ENCODE results near the gene CARS2.
"Not testable (repeated sequence)": the region's sequence is repeated elsewhere in the genome, so short reads cannot be mapped to it uniquely, and the experiment has no call there.

CARS2 gene

DNA sequence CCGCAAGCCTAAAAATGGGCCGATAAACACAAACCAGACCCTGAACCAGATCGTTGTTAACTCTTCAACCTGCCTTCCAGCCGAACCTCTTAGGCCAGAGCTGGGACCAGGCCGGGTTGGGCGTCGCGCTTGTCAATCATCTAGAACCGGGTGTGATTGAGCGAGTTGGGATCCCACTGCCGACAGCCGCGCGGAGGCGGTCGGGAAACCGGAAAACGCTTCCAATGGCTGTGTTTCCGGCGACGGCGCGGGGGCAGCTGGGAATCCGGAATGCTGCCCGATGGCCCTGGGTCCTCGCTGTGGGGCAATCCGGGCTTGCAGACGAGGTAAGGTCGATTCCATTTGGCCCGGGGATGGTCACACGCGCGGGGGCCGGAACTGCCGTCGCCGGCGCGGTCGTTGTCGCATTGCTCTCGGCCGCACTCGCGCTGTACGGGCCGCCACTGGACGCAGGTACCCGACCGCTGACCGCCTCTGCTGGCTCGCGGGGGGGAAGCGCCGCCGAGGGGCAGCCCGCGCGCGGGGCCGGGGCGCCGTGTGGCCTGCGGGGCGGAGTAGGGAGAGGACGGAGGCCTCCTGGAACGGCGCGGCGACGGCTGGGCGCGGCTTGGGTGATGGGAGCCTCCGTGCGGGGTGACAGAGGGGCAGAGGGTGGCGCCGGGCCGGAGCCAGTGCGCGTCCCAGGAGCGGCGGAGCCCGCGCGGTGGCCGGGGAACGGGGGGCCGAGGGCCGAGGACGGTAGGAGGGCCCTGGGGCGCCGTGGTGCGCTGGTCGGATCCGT lies 90.4 kb downstream of the CARS2 start, which contains the start of gene NAXD:
Gene NAXD (plus strand): TSS at position 224 of the 781 bp plus-strand sequence. CDS start 57 bp downstream, at position 281.
- DNase-seq: peak; percentile 58

DNA sequence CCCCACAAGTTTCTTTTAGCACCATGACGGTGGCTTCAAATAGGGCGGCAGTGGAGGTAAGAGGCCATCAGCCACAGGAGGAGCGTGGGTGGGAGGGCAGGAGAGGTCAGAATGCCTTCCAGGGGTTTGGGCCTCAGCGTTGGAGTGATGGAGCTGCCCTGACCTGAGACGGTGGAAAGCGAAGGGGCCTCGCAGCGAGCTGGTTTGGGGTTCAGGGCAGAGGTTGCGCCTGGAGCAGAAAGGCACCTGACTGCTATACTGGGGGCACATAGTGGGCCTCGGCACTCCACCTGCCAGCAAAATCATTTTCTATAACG lies 91.0 kb downstream of the CARS2 start:
- DNase-seq: no peak

DNA sequence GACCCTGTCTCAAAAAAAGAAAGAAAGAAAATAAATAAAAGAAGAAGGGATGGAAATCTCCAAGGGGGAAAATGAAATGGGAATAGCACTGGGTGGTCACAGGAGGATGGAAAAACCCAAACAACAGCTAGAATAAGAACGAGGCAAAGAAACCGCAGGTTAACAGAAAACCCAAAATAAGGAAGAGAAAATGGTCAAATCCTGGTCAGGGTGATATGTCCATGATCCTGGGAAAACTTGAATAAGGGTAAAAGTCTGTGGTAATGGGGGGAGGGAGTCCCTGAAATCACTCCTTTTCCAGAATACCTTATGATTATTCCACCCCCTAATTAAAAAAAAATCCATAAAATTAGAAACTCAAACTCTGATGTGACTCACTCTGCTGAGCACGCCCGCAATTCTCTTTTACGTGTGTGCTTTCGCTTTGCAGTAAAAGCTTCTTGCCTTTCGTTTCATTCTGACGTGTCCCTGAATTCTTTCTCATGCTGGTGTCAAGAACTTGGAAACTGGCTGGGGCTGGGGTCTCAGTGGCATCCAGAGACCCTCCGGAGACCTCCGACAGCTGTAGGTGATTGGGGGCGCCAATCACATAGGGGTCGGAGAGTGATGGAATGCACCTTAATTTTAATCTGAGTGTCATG lies 94.8 kb downstream of the CARS2 start:
- no peak for DNase-seq

DNA sequence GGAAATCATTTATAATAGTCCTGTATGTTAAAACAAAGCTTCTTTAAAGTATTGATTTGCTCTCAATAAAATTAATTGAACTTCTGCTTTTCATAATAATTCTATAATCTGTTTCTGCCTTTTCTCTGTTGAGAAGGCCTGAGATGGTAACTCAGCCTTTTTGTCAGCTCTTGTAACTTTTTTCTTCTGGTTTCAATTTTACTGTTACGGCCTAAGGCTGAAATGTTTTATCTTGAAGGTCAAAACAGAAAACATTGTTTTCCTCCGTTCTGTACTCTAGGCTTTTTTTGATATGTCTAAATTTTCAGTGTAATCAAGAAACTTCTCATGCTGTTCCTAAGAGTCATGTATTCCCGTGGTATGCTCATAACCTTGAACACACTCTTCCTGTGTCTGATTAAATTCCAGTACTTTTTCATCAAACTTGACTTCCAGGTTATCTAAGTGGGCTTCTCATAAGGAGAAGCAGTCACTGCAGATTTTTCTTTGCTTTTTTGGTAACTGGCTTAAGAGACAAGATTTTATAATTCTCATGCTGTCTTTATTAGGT lies 98.2 kb downstream of the CARS2 start:
- no peak for DNase-seq

DNA sequence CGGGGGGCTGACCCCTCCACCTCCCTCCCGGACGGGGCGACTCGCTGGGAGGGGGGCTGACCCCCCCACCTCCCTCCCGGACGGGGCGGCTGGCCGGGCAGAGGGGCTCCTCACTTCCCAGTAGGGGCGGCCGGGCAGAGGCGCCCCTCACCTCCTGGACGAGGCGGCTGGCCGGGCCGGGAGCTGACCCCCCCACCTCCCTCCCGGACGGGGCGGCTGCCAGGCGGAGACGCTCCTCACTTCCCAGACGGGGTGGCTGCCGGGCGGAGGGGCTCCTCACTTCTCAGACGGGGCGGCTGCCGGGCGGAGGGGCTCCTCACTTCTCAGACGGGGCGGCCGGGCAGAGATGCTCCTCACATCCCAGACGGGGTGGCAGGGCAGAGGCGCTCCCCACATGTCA lies 99.6 kb downstream of the CARS2 start:
- DNase-seq: not testable (repeated sequence)

DNA sequence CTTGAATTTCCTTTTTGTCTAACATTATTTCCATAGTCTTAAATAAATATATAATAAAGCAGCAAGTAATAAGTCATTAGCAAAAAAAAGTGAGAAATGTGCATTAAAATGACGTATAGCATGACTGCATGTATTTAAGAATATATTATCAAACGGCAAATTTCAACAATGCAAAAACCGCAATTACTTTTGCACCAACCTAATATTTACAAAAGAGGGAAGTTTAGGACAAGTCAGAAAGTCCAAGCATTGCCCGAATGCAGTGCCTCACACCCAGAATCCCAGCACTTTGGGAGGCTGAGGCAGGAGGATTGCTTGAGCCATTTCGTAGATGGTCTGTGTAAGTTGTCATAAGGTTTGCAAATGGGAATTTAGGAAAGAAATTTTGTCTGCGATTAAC lies 100.8 kb downstream of the CARS2 start:
- DNase-seq: no peak

DNA sequence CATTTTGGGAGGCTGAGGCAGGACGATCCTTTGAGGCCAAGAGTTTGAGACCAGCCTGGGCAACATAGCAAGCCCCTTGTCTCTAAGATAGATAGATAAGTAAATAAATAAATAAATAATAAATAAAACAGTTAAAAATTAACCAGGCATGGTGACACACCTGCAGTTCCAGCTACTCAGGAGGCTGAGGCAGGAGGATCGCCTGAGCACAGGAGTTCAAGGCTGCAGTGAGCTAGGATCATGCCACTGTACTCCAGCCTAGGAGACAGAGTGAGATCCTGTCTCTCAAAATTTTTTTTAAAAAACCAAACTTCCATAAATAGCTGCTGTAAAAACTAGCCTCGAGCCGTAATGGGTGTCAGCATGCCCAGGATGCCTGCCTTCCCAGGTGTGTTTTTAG lies 104.9 kb downstream of the CARS2 start:
- DNase-seq: no peak

DNA sequence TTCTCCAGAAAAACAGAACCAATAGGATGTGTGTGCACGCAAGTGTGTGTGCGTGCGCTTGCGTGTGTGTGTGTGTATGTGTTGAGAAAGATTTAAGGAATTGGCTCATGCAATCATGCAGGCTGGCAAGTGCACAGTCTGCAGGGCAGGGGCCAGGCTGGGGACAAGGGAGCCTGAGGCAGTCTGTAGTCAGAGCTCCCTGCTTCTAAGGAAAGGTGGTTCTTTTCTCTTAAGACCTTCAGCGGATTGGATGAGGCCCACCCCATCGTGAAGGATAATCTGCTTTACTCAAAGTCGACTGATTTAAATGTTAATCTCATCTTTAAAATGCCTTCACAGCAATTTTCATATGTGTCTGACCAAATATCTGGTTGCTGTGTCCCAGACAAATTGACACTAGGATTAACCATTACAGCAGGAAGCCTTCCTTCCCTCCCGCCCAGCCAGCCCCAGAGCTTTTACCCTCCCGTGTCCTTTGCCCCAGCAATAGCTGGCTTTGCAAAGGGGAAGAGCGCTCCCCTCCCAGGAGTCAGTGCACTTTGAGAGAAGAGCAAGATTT lies 105.6 kb downstream of the CARS2 start:
- DNase-seq: no peak

DNA sequence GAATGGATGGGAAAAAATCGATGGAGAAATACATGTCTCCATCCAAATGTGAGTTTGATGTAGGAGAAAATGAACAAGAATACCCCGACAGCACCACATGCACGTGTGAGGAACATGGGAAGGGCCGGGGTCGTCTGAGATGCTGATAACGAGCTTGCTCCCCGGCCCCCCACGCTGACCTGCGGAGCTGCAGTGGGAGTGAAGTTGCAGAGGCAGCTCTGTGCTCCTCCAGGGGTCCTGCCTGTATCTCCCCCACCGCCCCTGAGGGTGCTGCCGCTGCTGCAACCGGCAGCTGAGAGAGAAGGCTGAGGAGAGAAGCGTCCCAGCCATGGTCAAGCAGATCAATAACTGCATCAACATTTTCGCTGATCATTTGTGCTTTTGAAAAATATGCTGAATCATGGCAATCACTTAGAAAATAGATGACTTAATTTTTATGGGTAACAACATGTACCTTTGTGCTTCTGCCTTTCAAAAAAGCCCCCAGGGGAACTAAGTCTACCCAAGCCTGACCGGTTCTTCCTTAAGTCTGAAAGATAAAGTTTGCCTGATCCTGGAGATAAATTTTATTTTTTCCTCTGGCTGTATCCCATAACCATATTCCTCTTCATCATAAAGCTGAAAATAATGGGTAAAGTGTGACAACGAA lies 108.8 kb downstream of the CARS2 start:
- no peak for DNase-seq

DNA sequence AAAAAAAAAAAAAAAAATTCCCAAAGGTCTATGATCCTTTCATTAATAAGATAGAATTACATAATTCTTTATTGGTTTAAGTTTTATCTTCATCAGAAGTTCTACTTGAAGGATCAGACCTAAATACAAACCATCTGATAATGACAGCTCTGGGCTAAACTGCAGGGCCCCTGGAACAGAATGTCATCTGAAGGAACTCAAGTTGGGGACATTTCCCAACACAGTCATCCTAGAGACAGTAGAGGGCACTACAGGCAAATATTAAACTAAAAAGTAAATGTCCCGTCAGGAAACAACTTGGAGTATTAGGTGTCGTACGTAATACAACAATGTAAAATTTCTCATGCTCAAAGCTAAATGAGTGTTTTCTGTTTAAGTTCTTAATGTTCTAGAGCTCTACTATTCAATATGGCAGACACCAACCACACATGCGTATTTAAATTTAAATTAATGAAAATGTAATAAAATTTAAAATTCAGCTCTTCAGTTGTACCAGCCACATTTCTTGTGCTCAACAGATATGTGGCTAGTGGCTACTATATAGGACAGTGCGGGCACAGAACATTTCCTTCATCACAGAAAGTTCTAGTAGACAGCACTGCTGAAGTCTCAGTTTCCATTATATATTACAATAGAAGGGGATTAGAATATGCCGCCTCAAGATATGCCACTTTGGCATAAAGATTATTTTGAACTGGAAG lies 112.3 kb downstream of the CARS2 start:
- DNase-seq: no peak

DNA sequence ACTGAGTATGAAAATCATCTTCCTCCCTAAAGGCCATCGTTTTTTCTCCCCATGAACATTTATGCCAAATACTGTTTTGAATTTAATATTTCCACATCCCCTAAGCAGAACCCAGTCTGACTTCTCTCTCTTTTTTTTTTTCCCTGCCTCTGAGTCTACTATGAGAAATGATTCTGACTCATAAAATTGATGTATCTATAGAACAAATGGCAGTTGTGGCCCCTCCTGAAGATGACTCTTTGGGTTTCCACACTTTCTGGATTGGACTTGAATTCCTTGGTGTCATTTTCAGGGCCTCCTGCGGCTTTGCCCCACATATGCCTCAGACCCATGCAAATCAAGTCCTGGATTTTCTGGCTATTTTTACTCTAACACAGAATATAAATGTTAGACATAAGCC lies 113.3 kb downstream of the CARS2 start:
- no peak for DNase-seq

Data from effector CD4-positive, alpha-beta T cell (primary cell).